HK-2 (cell line): Measurements from ENCODE around the gene NLGN2.
A peak's percentile ranks its signal among the peaks of the same experiment; 100 is the strongest.

ENCODE experiments used
- DNase-seq: peaks from one replicate; pipeline ENCODE4 v3.0.0-alpha.2; 2018; ENCODE audit not compliant: unreplicated experiment

NLGN2 gene

DNA sequence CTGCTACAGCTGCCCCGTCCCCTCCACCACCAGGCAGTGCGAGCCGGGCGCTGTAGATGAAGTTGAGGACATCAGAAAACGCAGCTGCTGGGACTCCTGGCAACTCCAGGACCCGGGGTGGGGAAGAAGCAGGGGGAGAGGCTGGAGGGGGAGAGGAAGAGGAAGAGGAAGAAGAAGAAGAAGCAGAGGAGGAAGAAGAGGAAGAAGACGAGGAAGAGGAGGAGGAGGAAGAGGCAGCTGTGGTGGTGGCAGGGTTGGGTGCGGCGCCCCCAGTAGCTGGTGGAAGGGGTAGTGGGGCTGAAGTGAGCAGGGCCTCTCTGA is 58.6 kb downstream of the NLGN2 start:
- no peak for DNase-seq

DNA sequence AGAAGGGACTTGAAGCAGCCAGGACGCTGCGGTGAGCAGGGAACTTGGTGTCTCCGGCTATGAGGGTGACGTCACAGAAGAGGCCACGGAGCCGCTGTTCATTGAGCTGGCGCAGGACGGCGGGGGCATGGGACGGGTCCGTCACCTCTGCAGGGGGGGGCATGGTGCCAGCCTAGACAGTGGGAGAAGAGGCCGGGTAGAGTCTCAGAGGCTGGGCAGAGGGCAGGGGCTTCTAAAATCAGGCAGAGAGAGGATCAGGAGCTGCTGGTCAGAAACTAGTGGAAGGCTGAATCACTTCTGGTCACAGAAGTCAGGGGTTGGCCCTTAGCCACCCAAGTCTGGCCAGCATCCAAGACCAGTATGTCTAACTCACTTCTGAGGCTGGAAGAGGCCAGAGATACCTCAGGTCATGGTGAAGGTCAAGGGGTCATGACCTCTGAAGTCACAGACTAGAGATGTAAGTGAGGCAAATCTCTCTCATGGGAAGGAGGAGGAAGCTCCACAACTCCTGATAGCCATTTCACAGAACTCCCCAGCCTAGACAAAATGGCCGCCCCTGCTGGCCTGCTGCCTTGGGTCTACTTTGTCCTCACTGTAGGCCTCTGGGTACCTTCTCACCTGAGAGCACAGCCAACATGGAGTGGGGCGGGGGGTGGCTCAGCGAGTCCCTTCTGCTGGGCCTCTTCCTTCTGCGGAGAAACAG is 59.1 kb downstream of the NLGN2 start:
- DNase-seq = peak; percentile 44

DNA sequence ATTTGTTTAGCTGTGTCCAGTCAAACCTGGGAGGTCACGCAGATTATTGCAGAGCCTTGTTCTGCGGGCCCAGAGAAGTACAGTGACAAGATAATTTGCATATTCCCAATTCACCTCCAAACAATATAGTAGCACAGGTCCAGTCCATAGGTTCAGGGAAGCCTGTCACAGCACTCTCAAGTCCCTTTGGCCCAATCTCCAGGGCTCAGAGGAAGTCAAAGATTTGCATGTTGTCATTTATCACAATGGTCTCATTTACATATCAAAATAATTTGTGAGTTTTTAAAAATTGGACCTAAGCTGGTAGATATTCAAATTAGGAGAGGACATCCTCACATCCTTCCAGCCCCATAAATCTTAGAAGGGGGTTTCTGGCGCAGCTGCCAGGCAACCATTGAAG is 59.9 kb downstream of the NLGN2 start:
- no peak for DNase-seq

DNA sequence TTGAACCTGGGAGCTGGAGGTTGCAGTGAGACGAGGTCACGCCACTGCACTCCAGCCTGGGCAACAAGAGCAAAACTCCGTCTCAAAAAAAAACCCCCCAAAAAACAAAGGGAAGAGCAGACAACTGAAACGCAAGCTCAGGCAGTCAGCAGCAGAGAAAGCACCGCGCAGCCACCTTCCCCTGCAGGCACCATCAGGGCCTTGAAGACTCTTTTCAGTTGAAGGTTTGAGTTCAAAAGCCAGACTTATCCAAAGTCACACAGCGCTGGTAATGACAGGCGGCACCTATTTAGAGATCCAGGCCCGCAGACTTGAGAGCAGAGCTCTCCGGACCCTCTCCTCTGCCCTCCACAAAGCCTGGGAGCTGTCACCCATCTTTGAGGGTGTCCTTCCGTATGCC is 60.6 kb downstream of the NLGN2 start:
- no peak for DNase-seq

DNA sequence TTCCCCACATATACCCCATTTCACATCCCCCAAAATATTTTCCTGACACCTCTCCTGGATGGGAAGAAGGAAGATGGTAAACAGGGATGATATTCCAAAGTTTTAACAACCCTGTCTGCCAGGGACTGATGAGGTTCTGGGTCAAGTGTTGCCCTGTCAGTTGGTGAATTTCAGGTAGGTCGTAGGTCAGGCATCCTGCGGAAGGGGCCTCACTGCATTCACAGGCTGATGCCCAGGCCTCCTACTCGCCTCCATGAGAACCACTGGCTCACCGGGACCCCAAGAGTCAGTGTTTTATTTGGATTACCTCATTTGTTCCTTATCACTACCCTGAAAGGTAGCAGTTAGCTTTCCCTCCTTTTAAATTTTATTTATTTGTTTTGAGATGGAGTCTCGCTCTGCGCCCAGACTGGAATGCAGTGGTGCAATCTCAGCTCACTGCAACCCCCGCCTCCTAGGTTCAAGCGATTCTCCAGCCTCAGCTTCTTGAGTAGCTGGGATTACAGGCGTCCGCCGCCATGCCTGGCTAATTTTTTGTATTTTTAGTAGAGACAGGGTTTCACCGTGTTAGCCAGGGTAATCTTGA is 61.3 kb downstream of the NLGN2 start:
- DNase-seq = no peak
